22Rv1 (cell line): ENCODE measurements around the gene VIM.

Experiments used
- CTCF ChIP-seq: fragments of 450-650 bp; IDR thresholded peaks from 2 replicates; pipeline ENCODE4 v1.5.1; 2017; ENCODE audit warnings: mild to moderate bottlenecking
- ZFX ChIP-seq: fragments of 450-650 bp; IDR thresholded peaks from 2 replicates; pipeline ENCODE4 v1.6.1; 2017; ENCODE audit warnings: antibody characterized with exemption, borderline replicate concordance

- TF ChIP-seq CTCF = no peak
- no peak for TF ChIP-seq ZFX
Observed at GRCh38 chr10:17213646-17214349, 14.2 kb upstream of the VIM start.
